NCI-H460 (cell line): ENCODE measurements around the gene APOL1. TPM values are rescaled to one million over a fixed set of nuclear protein-coding genes. Genes with fewer than 3 reads are reported as not detected.
"Not testable (repeated sequence)": the region's sequence is repeated elsewhere in the genome, so short reads cannot be mapped to it uniquely, and the experiment has no call there.

Source experiments
- DNase-seq: peaks from one replicate; pipeline ENCODE4 v3.0.0-alpha.2; 2016; ENCODE audit warnings: low read depth; ENCODE audit errors: extremely low read depth
- total RNA-seq: library from RNA; depleted of rRNA; stranded (reverse); fragments of >200 nt; shearing (Covaris generic); gene quantifications from 2 replicates; pipeline ENCODE4 v1.2.3, GENCODE V29; 2014

APOL1 gene
- total RNA-seq, 1 experiment from 2014 or later: 2.6 TPM

DNA sequence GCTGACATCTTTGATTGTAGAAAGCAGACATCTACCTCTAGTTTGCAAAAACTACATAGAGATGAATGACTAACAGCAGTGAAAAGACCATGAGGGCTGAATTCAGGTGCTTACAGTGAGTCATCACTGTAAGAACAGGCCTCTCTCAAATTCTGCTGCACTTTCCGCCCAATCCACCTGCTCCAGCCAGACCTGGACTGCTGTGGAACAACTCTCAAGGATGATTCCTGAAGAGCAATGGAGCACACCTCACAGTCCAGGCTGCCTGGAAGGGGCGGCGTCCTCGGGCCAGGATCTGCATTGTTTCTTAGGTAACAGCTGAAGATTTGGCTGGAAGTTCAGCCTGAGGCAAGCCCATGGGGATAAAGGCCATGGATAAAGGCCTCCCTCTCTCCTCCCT, 28.7 kb upstream of the APOL1 start:
- DNase-seq: no peak

DNA sequence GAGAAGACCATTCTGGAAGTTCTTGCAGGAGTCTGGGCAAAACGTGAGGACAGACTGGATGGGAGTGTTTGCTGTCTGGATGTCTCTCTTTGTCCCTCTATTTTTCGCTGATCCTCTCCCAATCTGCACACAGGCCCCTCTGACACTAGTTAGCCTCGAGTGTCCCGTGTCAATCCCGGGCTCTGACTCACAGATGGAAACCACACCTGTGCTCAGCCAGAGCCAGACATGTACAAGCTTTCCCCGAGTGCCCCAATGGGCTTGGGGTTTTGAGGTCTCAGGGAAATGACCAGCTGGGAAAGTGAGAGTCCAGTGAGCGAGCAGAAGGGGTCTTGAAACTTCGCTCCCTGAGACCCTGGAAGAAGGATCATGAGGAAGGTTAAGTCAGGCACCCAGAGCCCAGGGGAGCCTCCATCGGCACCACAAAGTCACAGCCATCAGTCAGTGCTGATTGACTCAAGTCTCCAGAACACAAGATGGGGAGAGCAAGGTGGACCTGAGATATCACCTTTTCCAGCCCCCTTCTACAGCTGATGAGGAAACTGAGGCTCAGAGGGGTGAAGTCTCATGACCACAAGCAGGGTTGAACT, 27.5 kb upstream of the APOL1 start:
- no peak for DNase-seq

DNA sequence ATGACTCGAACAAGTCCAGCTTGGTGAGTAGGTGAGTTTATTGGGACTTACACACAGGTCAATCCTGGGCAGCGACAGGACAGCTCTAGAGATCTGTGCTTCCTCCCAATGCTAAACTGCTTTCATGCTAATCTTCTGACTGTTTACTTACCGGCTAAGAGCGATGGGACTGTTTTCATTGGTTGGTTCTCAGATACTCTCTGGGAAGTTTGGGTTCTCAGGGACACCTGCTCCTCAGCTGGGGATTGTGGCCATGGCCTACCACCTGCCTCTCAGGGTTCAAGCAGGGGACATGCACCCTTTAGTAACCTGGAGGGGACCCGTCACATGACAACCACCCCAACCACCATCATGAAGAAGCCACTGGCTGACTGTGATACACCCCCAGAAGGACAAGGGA, 26.7 kb upstream of the APOL1 start:
- no peak for DNase-seq

DNA sequence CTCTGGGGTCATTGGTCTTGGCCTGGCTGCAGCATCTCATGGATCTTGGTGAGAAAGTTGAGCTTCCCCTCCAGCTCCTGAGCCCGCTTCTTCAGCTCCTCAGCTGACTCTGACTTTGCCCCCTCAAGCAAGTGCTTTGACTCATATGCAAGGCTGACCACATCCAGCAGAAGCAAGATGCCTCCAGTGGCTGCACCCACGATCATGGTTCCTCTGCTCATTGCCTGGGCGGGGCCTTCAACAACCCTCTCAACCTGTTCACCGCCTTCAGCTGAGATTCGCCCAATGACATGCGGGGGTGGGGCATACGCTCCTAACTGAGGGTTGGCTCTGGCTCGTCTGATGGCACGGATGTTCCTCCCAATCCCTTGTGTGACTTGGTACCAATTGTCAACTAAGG, 25.5 kb upstream of the APOL1 start:
- no peak for DNase-seq

DNA sequence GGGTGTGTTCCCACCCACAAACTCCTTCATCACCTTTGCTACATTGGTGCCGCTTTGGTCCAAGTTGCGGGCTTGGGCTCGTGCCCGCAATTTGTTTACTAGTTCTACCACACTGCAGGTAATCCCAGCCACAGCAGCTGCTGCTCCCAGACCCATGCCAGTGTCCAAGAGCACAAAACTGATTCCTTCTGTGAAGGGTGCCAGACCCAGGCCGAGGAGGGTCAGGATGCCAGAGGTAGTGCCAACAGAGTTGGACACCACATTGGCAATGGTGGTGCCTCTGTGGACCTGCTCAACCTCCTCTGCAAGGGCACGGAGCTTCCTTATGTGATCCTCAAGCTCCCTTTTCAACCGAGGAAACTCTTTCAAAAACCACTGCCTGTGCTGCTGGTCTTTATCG, 25.1 kb upstream of the APOL1 start:
- DNase-seq: no peak

DNA sequence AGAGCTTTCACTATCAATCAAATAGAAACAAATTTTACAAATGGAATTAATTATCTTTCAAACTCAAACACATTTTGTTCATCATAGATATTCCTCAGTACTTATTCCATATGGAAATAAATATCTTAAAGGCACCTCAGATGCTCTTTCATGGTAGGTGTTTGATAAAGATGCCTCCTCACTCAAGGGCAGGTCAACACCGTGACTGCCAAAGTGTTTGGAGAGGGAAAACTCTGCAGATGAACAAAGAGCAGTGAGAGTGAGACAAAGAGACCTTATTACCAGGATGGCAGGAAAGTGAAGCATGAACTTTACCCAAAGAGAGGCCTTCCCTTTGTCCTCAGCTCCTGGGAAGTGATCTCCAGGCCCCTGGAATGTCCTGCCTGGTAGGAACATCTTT, 24.6 kb upstream of the APOL1 start:
- not testable (repeated sequence) for DNase-seq

DNA sequence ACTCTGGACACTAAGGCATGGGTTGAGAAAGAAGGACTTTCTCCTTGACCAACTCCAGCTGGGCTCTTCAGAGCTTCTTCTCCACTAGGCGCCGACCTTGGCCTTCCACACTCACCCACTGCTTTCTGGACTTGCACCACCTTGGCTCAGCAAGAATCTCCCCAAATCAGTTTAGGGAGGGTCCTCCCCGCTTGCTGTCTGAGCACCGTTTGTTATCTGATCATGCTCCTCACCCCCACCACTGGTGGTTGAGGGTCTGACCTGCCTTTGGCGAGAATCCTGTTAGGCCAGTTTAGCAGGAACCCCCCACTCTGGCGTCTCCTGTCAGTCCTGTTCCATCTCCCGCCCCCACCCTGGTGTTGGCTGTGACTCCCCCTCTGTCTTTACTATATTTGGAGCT, 24.0 kb upstream of the APOL1 start:
- DNase-seq: no peak

DNA sequence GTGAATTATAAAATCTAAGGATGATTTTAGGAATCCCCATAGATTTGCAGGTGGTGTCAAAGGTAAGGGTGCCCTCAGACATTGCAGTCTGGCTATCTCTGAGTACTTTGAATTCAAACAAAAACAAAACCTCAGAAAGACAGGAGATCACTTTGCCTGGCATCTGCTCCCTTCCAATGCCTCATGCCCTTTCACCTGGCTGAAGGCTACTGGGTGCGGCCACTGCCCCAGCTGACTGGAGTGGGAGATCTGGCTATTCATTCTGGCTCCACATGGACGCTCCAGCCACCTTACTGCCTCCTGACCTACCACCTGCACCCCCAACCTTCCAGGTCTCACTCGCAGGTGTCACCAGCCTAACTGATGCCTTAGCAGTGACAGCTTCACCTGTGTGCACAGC, 23.3 kb upstream of the APOL1 start:
- DNase-seq: not testable (repeated sequence)

DNA sequence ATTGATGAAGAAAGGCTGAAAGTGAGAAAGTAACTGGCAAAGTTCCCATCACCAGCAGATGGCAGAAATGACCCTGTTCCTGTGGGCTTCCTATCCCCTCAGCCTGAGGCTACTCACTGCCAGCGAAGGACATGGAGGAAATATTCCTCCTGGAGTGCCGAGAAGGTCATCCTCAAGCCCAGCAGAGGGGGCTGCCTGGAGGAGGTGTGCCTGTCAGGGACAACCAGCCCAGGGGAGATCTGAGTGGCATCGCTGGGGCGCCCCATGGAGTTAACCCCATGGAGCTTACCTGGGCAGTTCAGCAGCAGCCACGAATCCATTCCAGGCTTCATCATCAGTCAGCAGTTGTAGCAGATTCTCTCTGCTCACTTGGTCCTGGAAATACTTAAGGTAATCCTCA, 21.9 kb upstream of the APOL1 start:
- not testable (repeated sequence) for DNase-seq

DNA sequence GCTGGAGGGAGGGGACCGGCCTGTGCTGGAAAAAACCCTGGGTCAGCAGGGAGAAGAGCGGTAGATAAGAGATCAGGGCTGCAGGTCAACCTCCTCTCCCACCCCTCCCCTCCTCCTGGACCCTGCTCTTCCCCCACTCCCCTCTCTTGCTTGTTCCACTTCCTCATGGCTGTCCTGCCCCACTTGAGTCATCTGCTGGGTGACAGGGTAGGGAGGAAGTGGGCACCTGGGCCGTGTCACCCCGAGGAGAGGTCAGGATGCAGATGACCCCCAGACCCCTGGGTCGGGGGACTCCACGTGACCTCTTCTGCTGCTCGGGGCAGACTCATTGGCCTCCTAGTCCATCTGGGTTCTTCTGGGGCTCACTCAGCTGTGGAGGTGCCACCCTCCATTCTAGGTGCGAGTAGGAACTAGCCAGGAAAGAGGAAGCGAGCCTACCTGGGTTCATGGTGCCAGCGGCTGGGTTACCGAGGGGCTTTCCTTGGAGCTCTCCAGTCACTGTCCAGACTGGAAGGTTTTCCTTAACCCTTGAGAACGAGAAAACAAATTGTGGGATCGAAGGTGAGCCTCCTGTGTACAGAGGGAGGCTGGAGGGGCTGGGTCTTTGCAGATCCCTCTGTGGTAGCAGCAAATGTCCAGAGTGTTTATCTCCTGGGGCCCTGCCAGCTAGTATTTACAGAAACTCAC, 20.1 kb upstream of the APOL1 start:
- DNase-seq: no peak

DNA sequence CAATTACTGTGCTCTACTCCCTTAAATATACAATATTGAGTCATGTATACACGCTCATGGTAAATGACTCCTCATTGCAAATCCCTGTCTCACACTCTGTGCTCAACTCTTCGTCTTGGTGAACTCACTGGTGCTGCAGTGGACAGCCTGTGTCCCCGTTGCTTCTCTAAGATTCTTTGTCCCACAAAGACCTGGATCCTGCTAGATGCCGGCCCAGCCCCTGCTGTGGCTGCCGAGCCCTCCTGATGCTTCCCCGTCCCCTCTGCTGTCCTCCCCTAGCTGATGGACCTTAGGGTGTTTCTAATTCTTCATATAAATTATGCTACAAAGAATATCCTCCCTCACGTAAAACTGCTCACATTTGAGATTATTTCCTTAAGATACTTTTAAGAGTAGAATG, 19.1 kb upstream of the APOL1 start:
- no peak for DNase-seq

DNA sequence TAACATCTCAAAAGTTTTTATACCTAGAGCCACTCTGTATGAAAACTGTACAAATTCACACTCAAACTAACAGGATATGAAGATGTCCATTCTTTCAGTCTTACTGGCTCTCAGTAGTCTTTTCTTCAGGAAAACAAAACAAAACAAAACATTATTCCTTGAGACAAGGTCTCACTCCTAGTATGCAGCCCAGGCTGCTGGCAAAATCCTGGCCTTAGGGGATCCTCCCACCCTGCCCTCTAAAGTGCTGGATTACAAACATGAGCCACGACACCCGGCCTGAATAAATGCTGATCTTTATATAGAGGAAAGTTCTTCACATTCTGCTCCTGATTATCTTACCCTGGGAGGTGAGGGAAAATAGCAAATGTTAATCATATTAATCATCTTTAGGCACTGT, 18.7 kb upstream of the APOL1 start:
- no peak for DNase-seq

DNA sequence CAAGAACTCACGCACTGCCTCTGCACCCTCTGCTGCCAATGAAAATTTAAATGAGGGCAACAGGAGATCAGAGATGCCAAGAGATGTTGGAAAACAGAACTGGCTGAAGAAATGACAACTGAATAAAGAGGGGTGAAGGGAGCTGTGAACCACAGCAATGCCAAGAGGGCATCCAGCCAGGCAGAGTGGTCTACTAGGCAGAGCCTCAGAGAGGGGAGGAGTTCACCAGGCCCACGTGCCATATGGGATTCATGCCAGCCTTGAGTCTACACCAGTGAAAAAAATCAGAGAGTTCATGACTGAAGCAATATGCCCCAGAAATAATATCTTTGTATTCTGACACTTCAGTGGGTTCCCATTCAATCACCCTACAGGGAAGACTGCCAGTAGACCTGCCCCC, 18.0 kb upstream of the APOL1 start:
- DNase-seq: no peak

DNA sequence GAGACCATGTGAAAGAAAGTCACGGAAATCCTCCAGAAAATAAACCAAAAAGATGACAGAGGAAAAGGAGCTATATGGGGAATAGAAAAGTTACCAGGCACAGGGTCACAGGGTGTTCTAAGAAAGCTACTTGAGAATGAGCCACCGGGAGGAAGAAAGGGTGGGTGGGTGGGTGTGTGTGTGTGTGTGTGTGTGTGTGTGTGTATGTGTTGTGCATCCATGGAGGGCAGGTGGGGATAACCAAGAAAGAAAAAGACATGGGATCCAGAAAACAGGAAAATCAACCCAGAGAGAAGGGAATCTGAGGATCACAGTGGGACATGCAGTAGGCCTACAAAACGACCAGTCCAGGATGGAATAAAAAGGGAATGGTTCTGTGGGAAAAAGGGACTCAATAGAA, 17.3 kb upstream of the APOL1 start:
- DNase-seq: no peak

DNA sequence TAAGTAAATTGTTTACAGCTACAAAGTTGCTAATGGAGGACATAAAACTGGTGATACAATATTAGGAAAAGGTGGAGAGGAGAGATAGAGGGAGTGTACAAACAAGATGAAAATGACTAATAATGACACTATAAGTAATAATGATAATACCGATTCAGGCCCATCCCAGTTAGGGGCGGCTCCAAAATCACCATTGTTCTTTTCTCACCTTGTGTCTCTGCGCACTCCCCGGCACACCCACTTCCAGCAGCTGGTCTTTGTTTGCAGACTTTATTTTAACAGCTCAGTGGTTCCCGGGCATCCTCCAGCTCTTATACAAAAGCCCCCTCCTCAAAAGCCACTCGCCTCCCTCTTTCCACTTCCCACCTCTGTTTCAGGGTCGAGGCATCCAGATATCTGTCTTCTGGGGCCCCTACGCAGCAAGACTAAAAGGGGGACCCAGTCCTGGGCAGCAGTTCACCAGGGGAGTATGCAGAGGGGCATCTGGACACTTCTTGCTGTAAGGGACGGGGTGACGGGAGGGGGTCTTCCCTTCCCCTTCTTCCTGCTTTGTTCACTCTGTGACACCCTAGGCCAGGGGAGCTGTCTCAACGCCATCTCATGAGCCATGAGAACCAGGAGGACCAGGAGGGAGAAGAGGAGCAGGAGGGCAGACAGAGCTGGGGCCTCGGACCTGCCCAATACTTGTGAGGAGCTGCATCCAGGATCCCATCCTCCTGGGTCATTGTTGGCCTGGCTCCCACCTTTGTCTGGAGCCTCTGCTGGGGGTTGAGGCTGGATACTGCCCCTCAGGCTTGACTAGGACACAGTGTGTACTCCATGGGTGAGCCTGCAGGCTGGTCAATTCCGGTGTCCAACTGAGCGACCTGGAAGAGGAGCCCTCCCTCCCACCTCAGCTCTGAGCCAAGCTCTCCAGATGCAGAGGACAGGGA, 16.3 kb upstream of the APOL1 start:
- no peak for DNase-seq

DNA sequence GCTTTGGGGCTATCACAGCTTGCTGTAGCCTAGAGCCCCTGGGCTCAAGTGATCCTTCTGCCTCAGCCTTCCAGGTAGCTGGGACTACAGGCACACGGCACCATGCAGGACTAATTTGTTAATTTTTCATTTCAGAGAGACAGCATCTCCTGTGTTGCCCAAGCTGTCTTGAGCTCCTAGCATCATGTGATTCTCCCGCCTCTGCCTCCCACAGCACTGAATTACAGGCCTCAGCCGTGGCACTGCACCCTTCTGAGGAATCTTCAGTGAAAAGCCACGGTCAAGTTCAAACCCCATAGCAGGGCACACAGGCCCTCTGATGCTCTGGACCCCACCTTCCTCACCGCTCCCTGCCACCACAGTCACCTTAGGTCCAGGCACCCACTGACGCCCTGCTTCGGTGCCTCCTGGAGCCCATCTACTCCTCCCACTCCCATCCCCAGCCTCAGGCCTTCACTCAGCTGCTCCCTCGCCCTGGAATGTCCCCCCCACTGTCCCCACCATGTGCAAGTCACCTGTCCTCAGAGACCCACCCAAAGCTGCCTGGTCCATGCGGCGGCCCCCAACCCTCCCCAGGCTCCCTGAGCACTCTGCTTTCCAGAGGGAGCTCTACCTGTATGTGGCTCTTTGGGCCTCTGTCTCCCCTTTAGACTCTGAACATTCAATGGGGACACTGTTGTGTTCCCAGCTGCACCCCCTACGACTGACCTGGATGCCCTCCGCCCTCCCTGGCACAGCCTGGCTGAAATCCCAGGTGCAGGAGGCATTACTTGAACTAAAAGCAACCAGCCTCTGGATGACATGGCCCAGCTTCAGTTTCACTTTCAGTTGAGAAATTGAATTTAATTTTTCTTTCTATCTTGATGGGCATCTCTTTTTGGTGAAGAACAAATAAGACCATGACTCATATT, 15.2 kb upstream of the APOL1 start:
- no peak for DNase-seq

DNA sequence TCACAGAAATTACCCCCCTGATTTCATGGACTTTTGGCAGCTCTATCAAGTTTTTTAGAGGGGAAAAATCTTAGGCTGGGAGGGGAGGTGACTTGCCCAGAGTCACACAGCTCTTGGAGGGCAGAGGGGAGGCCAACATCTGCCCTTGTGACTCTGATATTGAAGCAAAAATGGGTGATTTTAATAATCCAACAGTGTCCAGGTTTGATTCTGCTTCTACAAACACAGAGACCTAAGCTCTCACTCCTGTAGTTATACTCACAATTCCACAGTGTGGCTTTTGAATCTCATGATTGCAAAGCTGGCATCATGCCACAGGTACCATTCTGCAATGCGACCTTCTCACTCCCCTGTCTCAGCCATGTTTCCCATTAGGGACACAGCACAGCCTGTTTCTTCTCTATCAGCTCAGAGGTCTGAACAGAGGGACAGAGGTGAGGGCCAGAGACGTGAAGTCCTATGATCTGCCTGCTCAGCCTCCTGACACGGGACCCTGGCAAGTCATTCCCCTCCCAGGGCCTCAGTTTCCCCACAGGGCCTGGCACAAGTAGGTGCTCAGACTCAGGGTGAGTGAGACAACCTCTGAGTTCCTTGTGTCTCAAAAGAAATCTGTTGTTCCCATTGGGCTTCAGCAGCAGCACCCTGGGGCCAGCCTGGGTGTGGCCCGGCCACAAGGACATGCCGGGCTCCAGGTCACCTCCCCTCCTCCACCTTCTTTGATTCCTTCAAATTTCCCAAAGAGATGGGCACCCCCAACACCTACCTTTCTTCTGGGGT, 14.4 kb upstream of the APOL1 start:
- no peak for DNase-seq

DNA sequence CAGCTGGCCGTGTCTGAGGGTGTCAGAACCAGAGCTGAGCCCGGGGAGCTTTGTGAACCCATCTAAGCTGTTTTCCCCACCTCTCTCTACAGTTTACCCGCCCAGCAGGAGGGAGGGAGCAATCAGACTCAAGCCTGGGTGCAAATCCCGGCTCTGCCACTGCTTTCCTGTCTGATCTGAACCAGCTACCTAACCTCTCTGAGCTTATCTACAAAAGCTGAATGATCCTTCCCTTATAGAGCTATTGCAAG, 13.9 kb upstream of the APOL1 start:
- DNase-seq: no peak

DNA sequence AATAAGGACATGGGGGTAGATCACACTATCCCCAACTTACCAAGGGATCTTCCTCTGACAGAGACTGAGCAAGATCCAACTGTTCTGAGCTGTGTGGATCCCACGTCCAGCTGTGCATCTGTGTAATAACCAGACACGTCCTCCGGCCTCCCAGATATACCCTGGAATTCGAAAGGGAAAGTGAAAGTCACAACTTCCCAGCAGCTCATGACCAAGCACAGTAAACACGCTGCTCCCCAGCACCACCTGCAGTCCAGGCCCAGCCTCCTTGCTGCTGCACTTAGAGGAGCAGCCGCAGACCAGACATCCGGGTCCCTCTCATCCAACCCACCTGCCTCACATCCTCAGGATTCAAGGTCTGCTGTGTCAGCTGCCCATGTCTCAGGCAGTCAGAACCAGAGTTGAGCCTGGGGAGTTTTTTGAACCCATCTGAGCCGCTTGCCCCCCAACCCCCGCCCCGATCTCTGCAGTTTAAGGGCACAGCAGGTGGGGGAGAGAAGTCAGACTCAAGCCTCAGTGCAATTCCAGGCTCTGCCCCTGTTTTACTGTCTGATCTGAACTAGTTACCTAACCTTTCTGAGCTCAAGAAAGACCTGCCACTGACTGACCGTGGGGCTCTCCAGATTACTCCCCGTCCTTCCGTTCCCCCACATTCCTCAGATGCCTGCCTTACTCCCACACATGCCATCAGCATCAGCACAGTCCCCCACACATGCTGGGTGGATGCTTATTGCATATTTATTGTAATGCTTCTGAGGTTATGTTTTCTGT, 13.3 kb upstream of the APOL1 start, which contains the start of gene APOL2:
Gene APOL2 (minus strand): TSS at position 127 of the 771 bp plus-strand sequence. CDS start 6,365 bp downstream, outside the sequence.
- peak; percentile 81 for DNase-seq
